ENCODE data around the gene SH3BGRL.
"Not testable (repeated sequence)": the region's sequence is repeated elsewhere in the genome, so short reads cannot be mapped to it uniquely, and the experiment has no call there.

DNA sequence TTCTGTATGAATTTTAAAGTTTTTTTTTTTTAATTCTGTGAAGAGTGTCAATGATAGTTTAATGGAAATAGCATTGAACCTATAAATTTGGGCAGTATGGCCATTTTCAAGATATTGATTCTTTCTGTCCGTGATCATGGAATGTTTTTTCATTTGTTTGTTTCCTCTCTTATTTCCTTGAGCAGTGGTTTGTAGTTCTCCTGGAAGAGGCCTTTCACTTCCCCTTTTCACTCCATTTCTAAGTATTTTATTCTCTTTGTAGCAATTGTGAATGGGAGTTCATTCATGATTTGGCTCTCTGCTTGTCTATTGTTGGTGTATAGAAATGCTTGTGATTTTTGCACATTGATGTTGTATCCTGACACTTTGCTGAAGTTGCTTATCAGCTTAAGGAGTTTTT, 129.8 kb downstream of the SH3BGRL start:
- not testable (repeated sequence) for TF ChIP-seq CTCF (conservative IDR thresholded peaks at IDR 0.05; ENCODE audit: low read length); EZH2phosphoT487 (IDR thresholded peaks at IDR 0.05; ENCODE audit: borderline replicate concordance, low read depth, low read length)

Measured in OCI-LY7 (cell line).